AG04450 (cell line): ENCODE data around the gene PCDHA9. TPM values are rescaled to one million over a fixed set of nuclear protein-coding genes. Genes with fewer than 3 reads are reported as not detected.
"Not testable (repeated sequence)": the region's sequence is repeated elsewhere in the genome, so short reads cannot be mapped to it uniquely, and the experiment has no call there.

Source experiments
- CTCF ChIA-PET: fragments of 300-600, 350-600 bp; formaldehyde crosslinking; extraction: SDS; loops from one replicate; lab custom pipeline; 2022; ENCODE audit warnings: antibody characterized with exemption, inconsistent platforms; lab: Charles Lee
- POLR2A ChIA-PET: fragments of 350-600 bp; formaldehyde crosslinking; extraction: SDS; loops from one replicate; lab custom pipeline; 2021; ENCODE audit warnings: antibody characterized with exemption, inconsistent platforms; lab: Yijun Ruan, JAX
- DNase-seq: peaks from one replicate; pipeline ENCODE4 v3.0.0-alpha.2; 2011; ENCODE audit warnings: low read depth, low spot score
- H3K27ac ChIP-seq: one replicate; pipeline ENCODE4 v1.5.1; 2012; ENCODE audit warnings: low read depth, low read length, control low read depth
- H3K27me3 ChIP-seq: one replicate; pipeline ENCODE4 v1.6.0; 2012; ENCODE audit warnings: low read length; ENCODE audit not compliant: control insufficient read depth, insufficient read depth
- H3K4me3 ChIP-seq: 2 replicates; pipeline ENCODE4 v1.5.1; 2011; ENCODE audit warnings: mild to moderate bottlenecking, low read depth, low read length, control low read depth
- H3K9me3 ChIP-seq: 2 replicates; pipeline ENCODE4 v1.5.1; 2012; ENCODE audit warnings: low read length; ENCODE audit not compliant: control insufficient read depth, insufficient read depth
- CTCF ChIP-seq: IDR thresholded peaks from 2 replicates; pipeline ENCODE4 v1.5.1; 2011; ENCODE audit warnings: low read depth, low read length, control low read depth, inconsistent platforms
- polyA plus RNA-seq: library from polyadenylated mRNA; depleted of rRNA; stranded (reverse); fragments of >200 nt; gene quantifications from 2 replicates; pipeline ENCODE4 v1.2.3, GENCODE V29; 2011

PCDHA9 gene
- polyA plus RNA-seq, 1 experiment = 0.02 TPM

- TF ChIP-seq CTCF = no peak
- ChIA-PET CTCF (no interaction called here), POLR2A (no interaction called here)
- DNase-seq = no peak
- Histone ChIP-seq H3K27ac (no peak overlapping the region), H3K4me3 (no peak overlapping the region), H3K27me3 (no peaks in the 10 kb centered on the region), H3K9me3 (peaks cover 29% of the 10 kb centered on the region)
Observed at GRCh38 chr5:140823475-140823874, 24.7 kb upstream of the PCDHA9 start.

GRCh38 chr5:140827704-140828361 lies 20.3 kb upstream of the PCDHA9 start, which contains the start of gene PCDHA6:
TSS of gene PCDHA6 (plus strand) at chr5:140827960. CDS start at chr5:140828092, 132 bp downstream.
- no peak for DNase-seq
- CTCF ChIA-PET = no interaction called here
- no peak within 1 kb of the TSS for H3K4me3 ChIP-seq
- POLR2A ChIA-PET = no interaction called here
- H3K27ac ChIP-seq = no peak within 1 kb of the TSS
- no peak for TF ChIP-seq CTCF
- peaks cover 32% of the 10 kb centered on the region for H3K9me3 ChIP-seq
- no peaks in the 10 kb centered on the region for H3K27me3 ChIP-seq

GRCh38 chr5:140828362-140828737 lies 19.8 kb upstream of the PCDHA9 start:
- no peak for DNase-seq
- CTCF ChIA-PET = no interaction called here
- no peak for TF ChIP-seq CTCF
- Histone ChIP-seq H3K4me3 (no peak overlapping the region), H3K27me3 (no peaks in the 10 kb centered on the region), H3K9me3 (peaks cover 27% of the 10 kb centered on the region), H3K27ac (no peak overlapping the region)
- POLR2A ChIA-PET = no interaction called here

- CTCF ChIA-PET = not testable (repeated sequence)
Observed at GRCh38 chr5:140829511-140830501, 18.4 kb upstream of the PCDHA9 start.

GRCh38 chr5:140833993-140834392 lies 14.2 kb upstream of the PCDHA9 start, which contains the start of gene PCDHA7:
TSS of gene PCDHA7 (plus strand) at chr5:140834269. CDS start at chr5:140834384, 115 bp downstream.
- H3K27ac ChIP-seq = no peak within 1 kb of the TSS
- no peak within 1 kb of the TSS for H3K4me3 ChIP-seq
- H3K27me3 ChIP-seq = no peaks in the 10 kb centered on the region
- POLR2A ChIA-PET = no interaction called here
- CTCF ChIA-PET = no interaction called here
- peaks cover 42% of the 10 kb centered on the region for H3K9me3 ChIP-seq
- no peak for TF ChIP-seq CTCF
- DNase-seq = no peak

More at GRCh38 chr5:140829511-140830501, 18.4 kb upstream of the PCDHA9 start:
- peaks cover 26% of the 10 kb centered on the region for H3K9me3 ChIP-seq
- POLR2A ChIA-PET, H3K4me3 ChIP-seq, H3K27me3 ChIP-seq, DNase-seq, H3K27ac ChIP-seq: not testable (repeated sequence)

GRCh38 chr5:140834439-140835008 lies 13.7 kb upstream of the PCDHA9 start:
- H3K9me3 ChIP-seq = peaks cover 37% of the 10 kb centered on the region
- DNase-seq, H3K27ac ChIP-seq, CTCF ChIA-PET, POLR2A ChIA-PET, H3K4me3 ChIP-seq, H3K27me3 ChIP-seq: not testable (repeated sequence)
